ENCODE measurements around the gene LAYN. TPM values are rescaled to one million over a fixed set of nuclear protein-coding genes. Genes with fewer than 3 reads are reported as not detected.

Gene LAYN, protein sequence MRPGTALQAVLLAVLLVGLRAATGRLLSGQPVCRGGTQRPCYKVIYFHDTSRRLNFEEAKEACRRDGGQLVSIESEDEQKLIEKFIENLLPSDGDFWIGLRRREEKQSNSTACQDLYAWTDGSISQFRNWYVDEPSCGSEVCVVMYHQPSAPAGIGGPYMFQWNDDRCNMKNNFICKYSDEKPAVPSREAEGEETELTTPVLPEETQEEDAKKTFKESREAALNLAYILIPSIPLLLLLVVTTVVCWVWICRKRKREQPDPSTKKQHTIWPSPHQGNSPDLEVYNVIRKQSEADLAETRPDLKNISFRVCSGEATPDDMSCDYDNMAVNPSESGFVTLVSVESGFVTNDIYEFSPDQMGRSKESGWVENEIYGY
- 10 to 100 TPM; 36.0 to 65.8 (median 48.1) TPM for total RNA-seq
- 1 to 10 TPM; 1.4 to 5.9 (median 4.8) TPM for polyA plus RNA-seq

DNA sequence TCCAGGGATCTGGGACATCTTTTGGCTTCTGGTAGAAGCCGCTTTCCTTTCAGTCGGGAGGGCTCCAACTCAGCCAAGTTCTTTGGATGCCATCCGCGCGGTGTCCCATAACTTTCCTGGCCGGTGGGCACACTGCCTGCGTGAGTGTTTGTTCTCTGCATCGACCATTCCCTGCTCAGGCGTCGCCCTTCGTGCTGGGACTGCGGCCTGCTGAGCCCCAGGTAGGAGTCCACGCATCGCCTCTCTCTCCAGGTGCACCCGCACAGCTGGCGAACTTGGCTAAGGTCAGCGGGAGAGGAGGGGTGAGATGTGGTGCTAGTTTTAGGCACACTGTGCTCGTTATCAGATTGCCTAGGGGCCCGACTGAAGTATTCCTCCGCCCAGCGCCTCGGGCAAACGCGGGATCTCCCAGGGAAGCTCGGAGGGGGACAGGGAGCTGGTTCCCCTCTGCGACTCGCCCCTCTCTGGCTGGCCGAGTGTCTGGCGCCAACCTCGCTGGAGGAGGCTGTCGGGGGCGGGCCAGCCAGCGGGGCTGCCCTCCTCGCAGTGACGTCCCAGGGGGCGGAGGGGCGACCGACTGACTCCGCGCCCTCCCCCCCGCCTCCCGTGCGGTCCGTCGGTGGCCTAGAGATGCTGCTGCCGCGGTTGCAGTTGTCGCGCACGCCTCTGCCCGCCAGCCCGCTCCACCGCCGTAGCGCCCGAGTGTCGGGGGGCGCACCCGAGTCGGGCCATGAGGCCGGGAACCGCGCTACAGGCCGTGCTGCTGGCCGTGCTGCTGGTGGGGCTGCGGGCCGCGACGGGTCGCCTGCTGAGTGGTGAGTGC lies at the start of gene LAYN:
Gene LAYN, plus strand, starts transcription at position 607 of the 823 bp plus-strand sequence. Its CDS starts 124 bp downstream, at position 731.
- H3K4me3 ChIP-seq, result peak within 1 kb of the TSS; percentile 63 to 80 (median 66)
- DNase-seq, result peak; percentile 85
- TF ChIP-seq, protein P1, sequence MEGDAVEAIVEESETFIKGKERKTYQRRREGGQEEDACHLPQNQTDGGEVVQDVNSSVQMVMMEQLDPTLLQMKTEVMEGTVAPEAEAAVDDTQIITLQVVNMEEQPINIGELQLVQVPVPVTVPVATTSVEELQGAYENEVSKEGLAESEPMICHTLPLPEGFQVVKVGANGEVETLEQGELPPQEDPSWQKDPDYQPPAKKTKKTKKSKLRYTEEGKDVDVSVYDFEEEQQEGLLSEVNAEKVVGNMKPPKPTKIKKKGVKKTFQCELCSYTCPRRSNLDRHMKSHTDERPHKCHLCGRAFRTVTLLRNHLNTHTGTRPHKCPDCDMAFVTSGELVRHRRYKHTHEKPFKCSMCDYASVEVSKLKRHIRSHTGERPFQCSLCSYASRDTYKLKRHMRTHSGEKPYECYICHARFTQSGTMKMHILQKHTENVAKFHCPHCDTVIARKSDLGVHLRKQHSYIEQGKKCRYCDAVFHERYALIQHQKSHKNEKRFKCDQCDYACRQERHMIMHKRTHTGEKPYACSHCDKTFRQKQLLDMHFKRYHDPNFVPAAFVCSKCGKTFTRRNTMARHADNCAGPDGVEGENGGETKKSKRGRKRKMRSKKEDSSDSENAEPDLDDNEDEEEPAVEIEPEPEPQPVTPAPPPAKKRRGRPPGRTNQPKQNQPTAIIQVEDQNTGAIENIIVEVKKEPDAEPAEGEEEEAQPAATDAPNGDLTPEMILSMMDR (IDR thresholded peaks at IDR 0.05), result no peak
- TF ChIP-seq POLR2AphosphoS5 (IDR thresholded peaks at IDR 0.05) (peak; percentile 61 to 93 (median 87)), POLR2A (IDR thresholded peaks at IDR 0.05) (peak; percentile 50 to 69), EP300 (IDR thresholded peaks at IDR 0.05) (no peak)
- intact Hi-C loops (cut with DNase I), result no loop called here
- no peaks in the 10 kb centered on the region for H3K27me3 ChIP-seq
- H3K36me3 ChIP-seq, result peaks cover 0 to 13% (median 2%) of the 10 kb centered on the region in 4 donors
- H3K27ac ChIP-seq, result peak within 1 kb of the TSS; percentile 78 to 94 (median 90)
- H3K4me1 ChIP-seq, result peaks cover 0 to 32% (median 28%) of the 10 kb centered on the region in 4 donors
- H3K9me3 ChIP-seq, result no peaks in the 10 kb centered on the region
- 7 to 8% methylated on average over 70 of the region's 70 CpGs for WGBS, 2 donors

DNA sequence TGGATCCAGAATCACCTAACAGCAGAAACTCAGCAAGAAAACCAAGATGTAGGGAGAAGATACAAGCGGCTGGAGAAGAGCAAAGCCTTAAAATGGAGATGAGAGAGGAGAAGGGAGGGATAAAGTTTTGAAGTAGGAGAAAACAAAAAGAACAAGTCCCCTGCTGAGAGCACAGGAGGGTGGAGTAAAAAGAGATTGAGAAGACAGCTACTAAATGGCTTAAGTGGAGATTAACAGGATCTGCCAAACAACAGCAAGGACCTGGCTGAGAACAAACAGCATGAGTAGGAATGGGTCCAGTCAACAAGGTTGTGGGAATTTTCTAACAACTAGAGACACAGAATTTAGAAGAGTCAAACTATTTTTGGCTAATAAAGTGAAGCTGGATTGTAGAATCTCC lies 46.5 kb upstream of the LAYN start:
- Histone ChIP-seq H3K36me3 (no peaks in the 10 kb centered on the region), H3K4me1 (no peaks in the 10 kb centered on the region), H3K27ac (no peak overlapping the region), H3K27me3 (no peaks in the 10 kb centered on the region), H3K9me3 (no peaks in the 10 kb centered on the region), H3K4me3 (no peak overlapping the region)
- WGBS, 2 donors, result 70 to 79% methylated on average over 1 of the region's 1 CpG
- DNase-seq, result no peak
- no peak for TF ChIP-seq POLR2A (IDR thresholded peaks at IDR 0.05)
- TF ChIP-seq POLR2AphosphoS5 (IDR thresholded peaks at IDR 0.05), result no peak
- TF ChIP-seq EP300 (IDR thresholded peaks at IDR 0.05), result no peak
- TF ChIP-seq, protein P1 (IDR thresholded peaks at IDR 0.05), result no peak
- intact Hi-C loops (cut with DNase I), result no loop called here

DNA sequence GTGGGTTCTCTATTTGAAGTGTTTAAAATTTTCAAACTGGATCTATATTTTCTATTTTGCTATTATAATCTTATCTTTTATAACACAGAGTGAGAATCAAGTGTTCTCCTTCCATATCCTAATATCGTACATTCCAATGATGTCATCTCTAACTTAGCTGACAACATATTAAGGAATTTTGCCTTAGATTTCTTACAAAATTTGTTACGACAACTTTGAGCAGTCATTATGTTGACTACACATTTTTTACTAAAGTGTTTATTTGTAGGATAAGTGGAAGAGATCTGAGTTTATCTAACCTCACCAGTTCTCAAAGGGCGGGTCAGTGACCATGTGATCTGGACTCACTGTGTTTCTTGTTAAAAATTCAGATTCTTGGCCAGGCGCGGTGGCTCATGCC lies 41.0 kb upstream of the LAYN start:
- Histone ChIP-seq H3K4me3 (no peak overlapping the region), H3K4me1 (no peaks in the 10 kb centered on the region), H3K27ac (no peak overlapping the region), H3K27me3 (no peaks in the 10 kb centered on the region), H3K9me3 (no peaks in the 10 kb centered on the region), H3K36me3 (no peaks in the 10 kb centered on the region)
- TF ChIP-seq, protein P1 (IDR thresholded peaks at IDR 0.05), result no peak
- no peak for TF ChIP-seq EP300 (IDR thresholded peaks at IDR 0.05)
- no peak for TF ChIP-seq POLR2AphosphoS5 (IDR thresholded peaks at IDR 0.05)
- TF ChIP-seq POLR2A (IDR thresholded peaks at IDR 0.05), result no peak
- no peak for DNase-seq
- intact Hi-C loops (cut with DNase I), result no loop called here
- 70 to 86% methylated on average over 5 of the region's 5 CpGs for WGBS, 2 donors

DNA sequence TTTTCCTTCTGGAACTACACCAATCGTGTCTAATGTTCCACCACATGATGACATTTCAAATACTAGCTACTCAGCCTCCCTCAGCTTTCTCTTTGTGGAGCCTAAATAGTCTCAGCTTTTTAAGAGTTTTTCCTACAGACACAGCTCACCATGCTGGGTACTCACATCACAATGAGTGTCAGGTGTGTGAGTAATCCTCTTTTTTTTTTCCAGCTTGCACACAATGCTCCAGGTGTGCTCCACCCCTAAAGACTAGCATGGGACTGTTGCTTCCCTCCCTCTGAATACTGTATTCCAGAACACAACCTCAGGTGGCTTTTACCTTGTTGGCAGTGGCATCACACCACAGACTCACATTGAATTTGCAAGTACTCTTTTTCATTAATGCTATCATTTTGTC lies 40.0 kb upstream of the LAYN start:
- DNase-seq, result no peak
- TF ChIP-seq EP300 (IDR thresholded peaks at IDR 0.05), result no peak
- no peak for TF ChIP-seq POLR2AphosphoS5 (IDR thresholded peaks at IDR 0.05)
- no peak for TF ChIP-seq POLR2A (IDR thresholded peaks at IDR 0.05)
- TF ChIP-seq, protein P1 (IDR thresholded peaks at IDR 0.05), result no peak
- intact Hi-C loops (cut with DNase I), result no loop called here
- Histone ChIP-seq H3K9me3 (no peaks in the 10 kb centered on the region), H3K36me3 (no peaks in the 10 kb centered on the region), H3K4me1 (no peaks in the 10 kb centered on the region), H3K27ac (no peak overlapping the region), H3K27me3 (no peaks in the 10 kb centered on the region), H3K4me3 (no peak overlapping the region)
- WGBS, 2 donors, result 76 to 77% methylated on average over 1 of the region's 1 CpG
